GM12891 (cell line): ENCODE data around the gene ENDOG.

Experiments used
- POLR2A ChIP-seq: IDR thresholded peaks from 2 replicates; pipeline ENCODE4 v1.6.1; 2011; ENCODE audit warnings: low read depth, low read length, control low read depth
- POLR2AphosphoS5 ChIP-seq: IDR thresholded peaks from 2 replicates; pipeline ENCODE4 v1.6.1; 2011; ENCODE audit warnings: low read depth, low read length, control low read depth

DNA sequence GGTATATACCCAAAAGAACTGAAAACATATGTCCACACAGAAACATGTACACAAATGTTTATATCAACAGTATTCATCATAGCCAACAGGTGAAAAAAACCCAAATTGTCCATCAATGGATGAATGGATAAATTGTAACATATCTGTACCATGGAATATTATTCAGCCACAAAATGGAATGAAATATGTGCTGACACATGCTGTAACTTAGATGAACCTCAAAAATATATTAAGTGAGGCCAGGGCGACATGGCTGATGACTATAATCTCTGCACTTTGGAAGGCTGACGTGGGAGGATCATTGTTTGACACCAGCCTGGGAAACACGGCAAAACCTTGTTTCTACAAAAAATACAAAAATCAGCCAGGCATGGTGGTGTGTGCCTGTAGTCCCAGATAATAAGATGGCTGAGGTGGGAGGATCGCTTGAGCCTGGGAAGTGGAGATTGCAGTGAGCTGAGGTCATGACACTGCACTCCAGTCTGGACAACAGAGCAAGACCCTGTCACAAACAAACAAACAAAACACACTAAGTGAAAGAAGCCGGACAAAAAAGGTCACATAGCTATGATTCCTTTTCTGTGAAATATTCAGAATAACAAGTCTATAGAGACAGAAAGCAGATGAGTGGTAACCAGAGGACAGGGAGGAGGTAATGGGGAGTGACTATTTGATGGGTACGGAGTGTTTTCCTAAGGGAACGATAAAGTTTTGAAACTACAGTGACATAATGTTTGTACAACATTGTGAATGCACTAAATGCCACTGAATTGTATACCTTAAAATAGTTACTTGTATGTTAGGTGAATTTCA is 52.0 kb downstream of the ENDOG start:
- TF ChIP-seq POLR2A (no peak), POLR2AphosphoS5 (no peak)
